BJ (cell line): Measurements from ENCODE around the gene RAB27B. TPM values are rescaled to one million over a fixed set of nuclear protein-coding genes. Genes with fewer than 3 reads are reported as not detected.

Experiments used
- CTCF ChIA-PET: fragments of 350-600 bp; formaldehyde crosslinking; extraction: SDS; loops from one replicate; lab custom pipeline; 2021; ENCODE audit warnings: antibody characterized with exemption, inconsistent platforms; lab: Yijun Ruan, JAX
- POLR2A ChIA-PET: fragments of 300-600 bp; sonication (Branson Sonifier 250); formaldehyde crosslinking; extraction: SDS; loops from one replicate; lab custom pipeline; 2021; ENCODE audit warnings: antibody characterized with exemption; lab: Charles Lee
- DNase-seq: peaks from one replicate; pipeline ENCODE4 v3.0.0-alpha.2; 2011; ENCODE audit warnings: low read depth
- H3K27me3 ChIP-seq: 2 replicates; pipeline ENCODE4 v1.6.0; 2011; ENCODE audit warnings: low read length; ENCODE audit not compliant: control insufficient read depth, insufficient read depth
- H3K36me3 ChIP-seq: 2 replicates; pipeline ENCODE4 v1.5.1; 2011; ENCODE audit warnings: low read length; ENCODE audit not compliant: control insufficient read depth, insufficient read depth
- H3K4me3 ChIP-seq: 2 replicates; pipeline ENCODE4 v1.5.1; 2011; ENCODE audit warnings: low read depth, mild to moderate bottlenecking, control low read depth, low read length
- CTCF ChIP-seq: IDR thresholded peaks from 2 replicates; pipeline ENCODE4 v1.5.1; 2011; ENCODE audit warnings: low read depth, mild to moderate bottlenecking, control low read depth, inconsistent platforms, low read length, moderate library complexity; ENCODE audit not compliant: insufficient read depth
- polyA plus RNA-seq: library from polyadenylated mRNA; depleted of rRNA; stranded (reverse); fragments of >200 nt; gene quantifications from 2 replicates; pipeline ENCODE4 v1.2.3, GENCODE V29; 2011; rRNA removed

Gene RAB27B
- polyA plus RNA-seq, 1 experiment, result 0.25 TPM

GRCh38 chr18:54942569-54942968, 114.3 kb downstream of the RAB27B start:
- ChIA-PET CTCF (no interaction called here), POLR2A (no interaction called here)
- Histone ChIP-seq H3K36me3 (no peaks in the 10 kb centered on the region), H3K27me3 (no peaks in the 10 kb centered on the region), H3K4me3 (no peak overlapping the region)
- TF ChIP-seq CTCF, result no peak
- no peak for DNase-seq

Other genes with a start within 250 kb of the RAB27B start
- gene DYNAP, start 237.2 kb upstream of the RAB27B start, polyA plus RNA-seq, result not detected in 2 replicates
- 0.34 and 0.40 TPM in 2 replicates for gene CCDC68, start 131.0 kb downstream of the RAB27B start, polyA plus RNA-seq